ENCODE data around the gene CCDC183. TPM values are rescaled to one million over a fixed set of nuclear protein-coding genes. Genes with fewer than 3 reads are reported as not detected.

The CCDC183 gene
- total and polyA plus RNA-seq, 4 donors = 0.38 to 4.6 (median 2.2) TPM

GRCh38 chr9:136779808-136780207 is 16.3 kb upstream of the CCDC183 start:
- H3K4me1 ChIP-seq (ENCODE audit: control insufficient read depth in 5 of 5, insufficient read depth in 5 of 5, low read length in 5 of 5) = peaks cover 0 to 4% (median 0%) of the 10 kb centered on the region in 5 donors
- H3K9me3 ChIP-seq (ENCODE audit: control insufficient read depth in 4 of 4, insufficient read depth in 3 of 4, low read length in 3 of 4) = no peaks in the 10 kb centered on the region
- TF ChIP-seq CTCF (IDR thresholded peaks at IDR 0.05; ENCODE audit: control extremely low read depth, extremely low read depth) = no peak
- ATAC-seq (ENCODE audit: insufficient read depth, low FRiP score) (no peak), DNase-seq (no peak)
- H3K27ac ChIP-seq (ENCODE audit: low read depth in 1 of 2, low read length in 1 of 2) = no peak overlapping the region
- 78 to 87% methylated on average over 5 of the region's 5 CpGs for whole genome bisulfite sequencing, 2 donors
- no peaks in the 10 kb centered on the region for H3K27me3 ChIP-seq (ENCODE audit: control insufficient read depth in 3 of 3, insufficient read depth in 3 of 3, low read length in 2 of 3)
- no peaks in the 10 kb centered on the region for H3K36me3 ChIP-seq (ENCODE audit: control insufficient read depth in 4 of 4, insufficient read depth in 4 of 4, low read length in 4 of 4)
- H3K4me3 ChIP-seq = no peak overlapping the region
- no peak overlapping the region for H3K9ac ChIP-seq (ENCODE audit: insufficient read depth in 1 of 2, low read length in 2 of 2)

GRCh38 chr9:136782452-136782851 is 13.7 kb upstream of the CCDC183 start:
- DNase-seq = no peak
- no peak overlapping the region for H3K9ac ChIP-seq (ENCODE audit: insufficient read depth in 1 of 2, low read length in 2 of 2)
- H3K27ac ChIP-seq (ENCODE audit: low read depth in 1 of 2, low read length in 1 of 2) = no peak overlapping the region
- H3K27me3 ChIP-seq (ENCODE audit: control insufficient read depth in 3 of 3, insufficient read depth in 3 of 3, low read length in 2 of 3) = no peaks in the 10 kb centered on the region
- H3K9me3 ChIP-seq (ENCODE audit: control insufficient read depth in 4 of 4, insufficient read depth in 3 of 4, low read length in 3 of 4) = no peaks in the 10 kb centered on the region
- no peak for ATAC-seq (ENCODE audit: insufficient read depth, low FRiP score)
- H3K36me3 ChIP-seq (ENCODE audit: control insufficient read depth in 4 of 4, insufficient read depth in 4 of 4, low read length in 4 of 4) = no peaks in the 10 kb centered on the region
- WGBS, 2 donors = 94 to 95% methylated on average over 3 of the region's 3 CpGs
- no peak overlapping the region for H3K4me3 ChIP-seq
- peaks cover 0 to 4% (median 0%) of the 10 kb centered on the region in 5 donors for H3K4me1 ChIP-seq (ENCODE audit: control insufficient read depth in 5 of 5, insufficient read depth in 5 of 5, low read length in 5 of 5)
- no peak for TF ChIP-seq CTCF (IDR thresholded peaks at IDR 0.05; ENCODE audit: control extremely low read depth, extremely low read depth)

GRCh38 chr9:136784249-136784996 is 11.7 kb upstream of the CCDC183 start:
- Histone ChIP-seq H3K4me3 (no peak overlapping the region), H3K27ac (ENCODE audit: low read depth in 1 of 2, low read length in 1 of 2) (no peak overlapping the region), H3K4me1 (ENCODE audit: control insufficient read depth in 5 of 5, insufficient read depth in 5 of 5, low read length in 5 of 5) (peaks cover 0 to 11% (median 0%) of the 10 kb centered on the region in 5 donors), H3K36me3 (ENCODE audit: control insufficient read depth in 4 of 4, insufficient read depth in 4 of 4, low read length in 4 of 4) (no peaks in the 10 kb centered on the region), H3K9me3 (ENCODE audit: control insufficient read depth in 4 of 4, insufficient read depth in 3 of 4, low read length in 3 of 4) (no peaks in the 10 kb centered on the region), H3K9ac (ENCODE audit: insufficient read depth in 1 of 2, low read length in 2 of 2) (no peak overlapping the region), H3K27me3 (ENCODE audit: control insufficient read depth in 3 of 3, insufficient read depth in 3 of 3, low read length in 2 of 3) (no peaks in the 10 kb centered on the region)
- peak; percentile 6 for TF ChIP-seq CTCF (IDR thresholded peaks at IDR 0.05; ENCODE audit: control extremely low read depth, extremely low read depth)
- 39 to 49% methylated on average over 9 of the region's 9 CpGs for WGBS, 2 donors
- ATAC-seq (ENCODE audit: insufficient read depth, low FRiP score) (no peak), DNase-seq (no peak)

Data from lung (tissue), 12 donors.